Calu3 (cell line): ENCODE measurements around the gene ZMYM2. TPM values are rescaled to one million over a fixed set of nuclear protein-coding genes. Genes with fewer than 3 reads are reported as not detected.

Experiments
- BruUV-seq: library from RNA; stranded (reverse); fragments of 400-500 nt; replicated peaks from 2 replicates; lab custom pipeline; 2021; lab: Mats Ljungman, UMichigan
- CTCF ChIA-PET: fragments of 300-600 bp; sonication (Branson Sonifier 250); formaldehyde crosslinking; loops from one replicate; lab custom pipeline; 2022; ENCODE audit warnings: antibody characterized with exemption; lab: Charles Lee
- DNase-seq: peaks from one replicate; pipeline ENCODE4 v3.0.0; 2022
- H3K27ac Mint-ChIP-seq: one replicate; pipeline ENCODE4 v1.8.0; 2022; ENCODE audit warnings: mixed read lengths; ENCODE audit not compliant: unreplicated experiment
- H3K27me3 Mint-ChIP-seq: one replicate; pipeline ENCODE4 v1.8.0; 2022; ENCODE audit warnings: mixed read lengths; ENCODE audit not compliant: unreplicated experiment
- H3K36me3 Mint-ChIP-seq: one replicate; pipeline ENCODE4 v1.8.0; 2022; ENCODE audit warnings: mild to moderate bottlenecking, moderate library complexity, mixed read lengths; ENCODE audit not compliant: insufficient read depth, unreplicated experiment
- H3K4me1 Mint-ChIP-seq: one replicate; pipeline ENCODE4 v1.8.0; 2022; ENCODE audit warnings: mild to moderate bottlenecking, low read depth, mixed read lengths; ENCODE audit not compliant: unreplicated experiment
- H3K4me3 Mint-ChIP-seq: one replicate; pipeline ENCODE4 v1.8.0; 2022; ENCODE audit warnings: mild to moderate bottlenecking, low read depth, moderate library complexity, mixed read lengths; ENCODE audit not compliant: unreplicated experiment
- H3K9me3 Mint-ChIP-seq: one replicate; pipeline ENCODE4 v1.8.0; 2022; ENCODE audit warnings: low read depth, mixed read lengths; ENCODE audit not compliant: unreplicated experiment
- CTCF ChIP-seq: fragments of 200-600 bp; IDR thresholded peaks from one replicate; pipeline ENCODE4 v1.8.0; 2022; ENCODE audit warnings: antibody characterized with exemption; ENCODE audit not compliant: unreplicated experiment
- intact Hi-C: fragments of 100-400 bp; cut with micrococcal nuclease; formaldehyde crosslinking; loops from one replicate; pipeline ENCODE4 v1.10.0; 2022; ENCODE audit not compliant: unreplicated experiment
- total RNA-seq: library from RNA; stranded (reverse); gene quantifications from 2 replicates; pipeline ENCODE4 v1.2.3, GENCODE V29; 2022

The ZMYM2 gene
- total RNA-seq, 1 experiment from 2014 or later: 53.1 TPM

- no TSS peak for BruUV-seq
- TF ChIP-seq CTCF: no peak
- intact Hi-C loops: no loop called here
- Mint-ChIP-seq H3K4me3 (no peak overlapping the region), H3K27ac (no peak overlapping the region), H3K36me3 (peaks cover 10% of the 10 kb centered on the region), H3K9me3 (no peaks in the 10 kb centered on the region), H3K4me1 (no peaks in the 10 kb centered on the region), H3K27me3 (no peaks in the 10 kb centered on the region)
- DNase-seq: no peak
- CTCF ChIA-PET: no interaction called here
Observed at GRCh38 chr13:20074966-20075365, 116.4 kb downstream of the ZMYM2 start.

GRCh38 chr13:20077086-20077485 is 118.6 kb downstream of the ZMYM2 start:
- H3K4me3 Mint-ChIP-seq: no peak overlapping the region
- TF ChIP-seq CTCF: no peak
- H3K27ac Mint-ChIP-seq: no peak overlapping the region
- peaks cover 10% of the 10 kb centered on the region for H3K36me3 Mint-ChIP-seq
- intact Hi-C loops: no loop called here
- DNase-seq: no peak
- no peaks in the 10 kb centered on the region for H3K27me3 Mint-ChIP-seq
- no peaks in the 10 kb centered on the region for H3K4me1 Mint-ChIP-seq
- H3K9me3 Mint-ChIP-seq: no peaks in the 10 kb centered on the region
- BruUV-seq: no TSS peak
- CTCF ChIA-PET: no interaction called here

GRCh38 chr13:20080377-20081164 is 122.0 kb downstream of the ZMYM2 start:
- H3K27ac Mint-ChIP-seq: no peak overlapping the region
- intact Hi-C loops: no loop called here
- CTCF ChIA-PET: no interaction called here
- TF ChIP-seq CTCF: no peak
- no peak overlapping the region for H3K4me3 Mint-ChIP-seq
- H3K36me3 Mint-ChIP-seq: peaks cover 6% of the 10 kb centered on the region
- no TSS peak for BruUV-seq
- no peak for DNase-seq
- no peaks in the 10 kb centered on the region for H3K4me1 Mint-ChIP-seq
- no peaks in the 10 kb centered on the region for H3K9me3 Mint-ChIP-seq
- no peaks in the 10 kb centered on the region for H3K27me3 Mint-ChIP-seq

GRCh38 chr13:20090349-20090748 is 131.8 kb downstream of the ZMYM2 start:
- no peak overlapping the region for H3K27ac Mint-ChIP-seq
- no peaks in the 10 kb centered on the region for H3K4me1 Mint-ChIP-seq
- CTCF ChIA-PET: no interaction called here
- intact Hi-C loops: loop anchor here (1.0 kb wide), 1 partner anchor 73 kb away; no protein-coding TSS in a partner anchor
- no peak overlapping the region for H3K4me3 Mint-ChIP-seq
- no TSS peak for BruUV-seq
- DNase-seq: no peak
- H3K36me3 Mint-ChIP-seq: peaks cover 17% of the 10 kb centered on the region
- no peak for TF ChIP-seq CTCF
- no peaks in the 10 kb centered on the region for H3K9me3 Mint-ChIP-seq
- H3K27me3 Mint-ChIP-seq: no peaks in the 10 kb centered on the region
